22Rv1 (cell line): ENCODE results near the gene ARHGEF40.

Experiments
- H3K27ac ChIP-seq: fragments of 450-650 bp; 2 replicates; pipeline ENCODE4 v1.5.1; 2017
- CTCF ChIP-seq: fragments of 450-650 bp; IDR thresholded peaks from 2 replicates; pipeline ENCODE4 v1.5.1; 2017; ENCODE audit warnings: mild to moderate bottlenecking
- ZFX ChIP-seq: fragments of 450-650 bp; IDR thresholded peaks from 2 replicates; pipeline ENCODE4 v1.6.1; 2017; ENCODE audit warnings: antibody characterized with exemption, borderline replicate concordance

ARHGEF40 gene

GRCh38 chr14:21102521-21103410, 32.7 kb downstream of the ARHGEF40 start:
- TF ChIP-seq ZFX (no peak), CTCF (no peak)
- peak overlapping the region; percentile 99 for H3K27ac ChIP-seq

- TF ChIP-seq ZFX = no peak
- TF ChIP-seq CTCF = peak; percentile 80
- H3K27ac ChIP-seq = peak overlapping the region; percentile 99
Observed at GRCh38 chr14:21103411-21103709, 33.3 kb downstream of the ARHGEF40 start.

GRCh38 chr14:21103710-21104447, 33.8 kb downstream of the ARHGEF40 start:
- TF ChIP-seq CTCF (no peak), ZFX (no peak)
- peak overlapping the region; percentile 99 for H3K27ac ChIP-seq

GRCh38 chr14:21104448-21105060, 34.5 kb downstream of the ARHGEF40 start:
- no peak for TF ChIP-seq ZFX
- TF ChIP-seq CTCF = peak; percentile 92
- H3K27ac ChIP-seq = peak overlapping the region; percentile 99

- TF ChIP-seq ZFX (no peak), CTCF (no peak)
- H3K27ac ChIP-seq = peak overlapping the region; percentile 99
Observed at GRCh38 chr14:21105095-21105494, 35.0 kb downstream of the ARHGEF40 start.

- peak overlapping the region; percentile 99 for H3K27ac ChIP-seq
- no peak for TF ChIP-seq ZFX
- TF ChIP-seq CTCF = no peak
Observed at GRCh38 chr14:21106176-21106497, 36.0 kb downstream of the ARHGEF40 start.
